ENCODE data around the gene SEPTIN12. TPM values are rescaled to one million over a fixed set of nuclear protein-coding genes. Genes with fewer than 3 reads are reported as not detected.

Gene SEPTIN12
- total and polyA plus RNA-seq, 2 of the 8 experiments (the other 6 are each of a cell fraction or from before 2014, with no cell fraction given), result 0.24 TPM; not detected in 1

DNA sequence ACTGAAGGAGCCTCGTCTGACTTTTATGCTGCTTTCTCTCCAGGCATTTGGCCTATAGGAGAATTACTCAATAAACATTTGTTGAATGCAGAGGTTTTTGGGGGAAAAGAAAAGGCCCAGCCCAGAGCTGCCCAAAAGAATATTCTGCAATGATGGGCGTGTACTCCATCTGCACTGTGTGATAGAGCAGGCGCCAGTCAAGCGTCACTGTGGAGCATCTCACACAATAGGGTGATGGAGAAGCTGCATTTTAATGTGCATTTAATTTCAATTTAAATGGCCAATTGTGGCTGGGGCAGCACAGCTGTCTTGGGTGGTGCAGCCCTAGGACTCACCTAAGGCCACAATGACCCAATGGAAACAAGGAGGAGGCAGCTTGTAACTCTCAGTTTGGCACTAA, 38.4 kb upstream of the SEPTIN12 start:
- Histone ChIP-seq H3K14ac (ENCODE audit: insufficient read length) (no peak overlapping the region), H2BK12ac (ENCODE audit: low read depth, low read length) (no peak overlapping the region), H4K91ac (replicated peaks; ENCODE audit: insufficient read length, low read length) (no peak overlapping the region), H3K36me3 (ENCODE audit: control insufficient read depth in 2 of 4, insufficient read depth in 4 of 4, low read length in 3 of 4) (peaks cover 30 to 79% (median 63%) of the 10 kb centered on the region in 4 experiments), H3K9me3 (ENCODE audit: insufficient read depth in 2 of 2, low read depth in 1 of 2, low read length in 1 of 2) (no peaks in the 10 kb centered on the region), H3K4ac (replicated peaks; ENCODE audit: insufficient read length, low read depth, low read length) (no peak overlapping the region), H3K4me3 (ENCODE audit: extremely low read depth in 1 of 4, insufficient read depth in 2 of 4, low read depth in 3 of 4, low read length in 4 of 4) (no peak overlapping the region), H3K27me3 (replicated peaks in 1 of 4; ENCODE audit: control insufficient read depth in 3 of 4, extremely low read depth in 1 of 4, insufficient read depth in 3 of 4, low read length in 3 of 4) (no peaks in the 10 kb centered on the region), H2BK20ac (ENCODE audit: low read length) (no peak overlapping the region), H3K18ac (ENCODE audit: extremely low read depth, low read length) (no peak overlapping the region), H2AK5ac (ENCODE audit: low read depth, low read length) (no peak overlapping the region), H2BK15ac (ENCODE audit: low read length) (no peak overlapping the region), H2BK120ac (replicated peaks; ENCODE audit: low read depth, low read length) (no peak overlapping the region), H4K20me1 (replicated peaks in 1 of 2; ENCODE audit: control insufficient read depth in 1 of 2, insufficient read depth in 2 of 2, low read length in 2 of 2) (peaks cover 2 to 4% of the 10 kb centered on the region in 2 experiments), H2AFZ (ENCODE audit: low read length) (no peak overlapping the region), H3K9ac (replicated peaks in 1 of 4; ENCODE audit: extremely low read depth in 1 of 4, low read depth in 3 of 4, low read length in 3 of 4) (no peak overlapping the region), H3K23me2 (ENCODE audit: low read depth, low read length) (no peaks in the 10 kb centered on the region), H3K23ac (ENCODE audit: insufficient read length) (no peak overlapping the region), H3K56ac (replicated peaks; ENCODE audit: insufficient read length, low read depth, low read length) (no peak overlapping the region), H3K4me1 (replicated peaks in 1 of 4; ENCODE audit: control insufficient read depth in 3 of 4, insufficient read depth in 4 of 4, low read length in 3 of 4) (no peaks in the 10 kb centered on the region), H3K79me2 (ENCODE audit: control insufficient read depth in 1 of 2, insufficient read depth in 2 of 2, low read length in 2 of 2) (no peaks in the 10 kb centered on the region), H2BK5ac (ENCODE audit: low read depth, low read length) (no peak overlapping the region), H4K5ac (ENCODE audit: insufficient read length, low read depth, low read length) (no peak overlapping the region), H3K27ac (ENCODE audit: low read depth, low read length) (no peak overlapping the region), H4K8ac (ENCODE audit: extremely low read depth, insufficient read depth, low read length) (no peak overlapping the region), H3K79me1 (ENCODE audit: low read depth, low read length) (no peaks in the 10 kb centered on the region; the same call in 1 of the 2 replicates), H3K4me2 (ENCODE audit: insufficient read depth in 1 of 2, low read depth in 2 of 2, low read length in 2 of 2) (no peak overlapping the region)
- ChIA-PET POLR2A (ENCODE audit: partially characterized antibody) (interaction anchor here (1.1 to 1.4 kb wide), 2 partner anchors 79 to 110 kb away, joined by 3 read pairs; no protein-coding TSS in a partner anchor), CTCF (ENCODE audit: partially characterized antibody) (interaction anchor here (0.8 kb wide), 1 partner anchor 13 kb away, joined by 3 read pairs; no protein-coding TSS in a partner anchor)
- no peak for FAIRE-seq
- WGBS, 2 experiments (ENCODE audit: extremely low coverage in 1 of 2, insufficient coverage in 1 of 2, insufficient read length in 1 of 2, insufficient replicate concordance in 2 of 2, low coverage in 1 of 2, low lambda C conversion rate in 2 of 2, missing lambda C conversion rate in 1 of 2), result 89% methylated on average over 4 of the region's 4 CpGs; no CpG with 5 or more reads in 1 of the 2 experiments
- DNase-seq (ENCODE audit: low read depth in 1 of 2, low spot score in 2 of 2), result no peak
- TF ChIP-seq SUZ12 (IDR thresholded peaks at IDR 0.05; ENCODE audit: low read length) (no peak), ZNF274 (IDR thresholded peaks at IDR 0.05; ENCODE audit: borderline replicate concordance, extremely low read depth, low read length) (no peak), SP4 (IDR thresholded peaks at IDR 0.05; ENCODE audit: low read length) (no peak), POLR2AphosphoS5 (IDR thresholded peaks at IDR 0.05; ENCODE audit: low read depth, low read length) (no peak), TAF7 (optimal IDR thresholded peaks at IDR 0.05; ENCODE audit: borderline replicate concordance, low read depth, low read length) (no peak), JUND (IDR thresholded peaks at IDR 0.05; ENCODE audit: low read length) (no peak), POLR2A (IDR thresholded peaks at IDR 0.05; ENCODE audit: control extremely low read depth in 1 of 2, low read depth in 2 of 2, low read length in 2 of 2) (no peak), HDAC6 (IDR thresholded peaks at IDR 0.05; ENCODE audit: low read depth, low read length) (no peak), YY1 (IDR thresholded peaks at IDR 0.05; ENCODE audit: low read depth, low read length) (no peak), NANOG (IDR thresholded peaks at IDR 0.05; ENCODE audit: insufficient read depth, low read depth, low read length, poor library complexity, severe bottlenecking) (no peak), CHD1 (IDR thresholded peaks at IDR 0.05; ENCODE audit: low read depth, low read length) (no peak), EP300 (IDR thresholded peaks at IDR 0.05; ENCODE audit: borderline replicate concordance in 1 of 2, low read depth in 2 of 2, low read length in 2 of 2) (no peak)
- TF ChIP-seq, protein P1, sequence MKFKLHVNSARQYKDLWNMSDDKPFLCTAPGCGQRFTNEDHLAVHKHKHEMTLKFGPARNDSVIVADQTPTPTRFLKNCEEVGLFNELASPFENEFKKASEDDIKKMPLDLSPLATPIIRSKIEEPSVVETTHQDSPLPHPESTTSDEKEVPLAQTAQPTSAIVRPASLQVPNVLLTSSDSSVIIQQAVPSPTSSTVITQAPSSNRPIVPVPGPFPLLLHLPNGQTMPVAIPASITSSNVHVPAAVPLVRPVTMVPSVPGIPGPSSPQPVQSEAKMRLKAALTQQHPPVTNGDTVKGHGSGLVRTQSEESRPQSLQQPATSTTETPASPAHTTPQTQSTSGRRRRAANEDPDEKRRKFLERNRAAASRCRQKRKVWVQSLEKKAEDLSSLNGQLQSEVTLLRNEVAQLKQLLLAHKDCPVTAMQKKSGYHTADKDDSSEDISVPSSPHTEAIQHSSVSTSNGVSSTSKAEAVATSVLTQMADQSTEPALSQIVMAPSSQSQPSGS (IDR thresholded peaks at IDR 0.05; ENCODE audit: low read length), result no peak

Data from H1 (cell line).